Stimulated activated CD4-positive, alpha-beta T cell treated with anti-CD3 and anti-CD28 coated beads, Interleukin-2, amount 100 ng/mL, for 4 hours (primary cell): ENCODE measurements around the gene KCNJ12.
"Not testable (repeated sequence)": the region's sequence is repeated elsewhere in the genome, so short reads cannot be mapped to it uniquely, and the experiment has no call there.

Experiments
- DNase-seq: peaks from one replicate; pipeline ENCODE4 v3.0.0-alpha.2; 2020; ENCODE audit warnings: low read depth

The KCNJ12 gene

GRCh38 chr17:21376081-21376758 lies at the start of gene KCNJ12:
TSS of gene KCNJ12 (plus strand) at chr17:21376357. CDS start at chr17:21415343, 38,986 bp downstream.
- DNase-seq: no peak

GRCh38 chr17:21327921-21328320 lies 48.2 kb upstream of the KCNJ12 start:
- not testable (repeated sequence) for DNase-seq

- not testable (repeated sequence) for DNase-seq
Observed at GRCh38 chr17:21328778-21329177, 47.4 kb upstream of the KCNJ12 start.

DNA sequence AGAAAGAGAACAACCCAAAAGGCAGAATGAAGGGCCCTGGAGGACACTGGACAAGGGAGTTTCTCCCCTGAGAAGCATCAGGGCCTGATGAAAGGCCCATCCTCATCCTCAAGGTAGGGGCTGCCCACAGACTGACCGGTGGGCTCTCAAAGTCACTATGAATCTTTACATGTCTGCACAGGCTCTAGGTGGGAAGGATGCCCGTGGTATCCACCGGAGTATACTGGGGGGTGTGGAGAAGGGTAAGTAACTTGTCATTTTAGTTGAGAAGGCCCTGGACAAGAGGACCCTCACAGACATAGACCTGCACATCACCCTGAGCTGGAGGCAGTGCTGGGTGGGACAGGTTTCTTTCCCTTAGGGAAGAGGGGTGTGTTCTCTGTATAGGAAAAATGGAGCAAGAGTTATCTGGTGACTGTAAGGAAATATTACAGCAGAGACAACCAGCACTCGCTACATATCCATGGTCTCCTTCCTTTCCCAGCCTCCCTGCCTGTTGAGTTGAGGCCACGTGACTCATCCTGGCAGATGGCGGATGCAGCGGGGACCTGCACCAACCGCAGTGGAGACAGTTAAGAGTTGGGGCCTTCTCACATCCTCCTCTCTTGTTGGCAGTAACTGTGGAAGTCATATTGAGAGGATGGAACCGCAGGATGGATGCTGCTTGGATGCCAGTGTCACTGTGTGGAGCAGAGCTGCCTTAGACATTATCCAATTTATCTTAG lies 45.6 kb upstream of the KCNJ12 start:
- no peak for DNase-seq

- not testable (repeated sequence) for DNase-seq
Observed at GRCh38 chr17:21336541-21337294, 39.4 kb upstream of the KCNJ12 start.

GRCh38 chr17:21337981-21338625 lies 38.1 kb upstream of the KCNJ12 start:
- DNase-seq: not testable (repeated sequence)

GRCh38 chr17:21339011-21339410 lies 37.1 kb upstream of the KCNJ12 start:
- no peak for DNase-seq

- not testable (repeated sequence) for DNase-seq
Observed at GRCh38 chr17:21339571-21339970, 36.6 kb upstream of the KCNJ12 start.

DNA sequence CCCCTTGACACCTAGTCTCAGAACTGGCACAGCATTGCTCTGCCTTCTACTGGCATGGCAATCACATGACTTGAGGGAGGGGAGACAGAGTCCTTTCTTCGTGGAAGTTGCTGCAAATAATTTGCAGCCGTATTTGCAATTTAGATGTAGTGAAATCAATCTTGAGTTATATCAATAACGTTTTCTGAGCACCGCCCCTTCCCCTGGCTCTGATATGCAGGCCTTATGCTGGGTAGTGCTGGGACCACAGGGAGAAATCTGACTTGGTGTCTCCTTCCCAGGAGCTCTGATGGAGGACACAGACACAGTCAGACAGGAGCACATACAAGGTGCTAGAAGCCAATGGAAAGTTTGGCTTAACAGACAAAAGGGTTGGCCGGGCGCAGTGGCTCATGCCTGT lies 35.8 kb upstream of the KCNJ12 start:
- DNase-seq: not testable (repeated sequence)

- DNase-seq: not testable (repeated sequence)
Observed at GRCh38 chr17:21341279-21341678, 34.9 kb upstream of the KCNJ12 start.

- DNase-seq: not testable (repeated sequence)
Observed at GRCh38 chr17:21341925-21342540, 34.1 kb upstream of the KCNJ12 start.

GRCh38 chr17:21343061-21343949 lies 32.9 kb upstream of the KCNJ12 start:
- not testable (repeated sequence) for DNase-seq

DNA sequence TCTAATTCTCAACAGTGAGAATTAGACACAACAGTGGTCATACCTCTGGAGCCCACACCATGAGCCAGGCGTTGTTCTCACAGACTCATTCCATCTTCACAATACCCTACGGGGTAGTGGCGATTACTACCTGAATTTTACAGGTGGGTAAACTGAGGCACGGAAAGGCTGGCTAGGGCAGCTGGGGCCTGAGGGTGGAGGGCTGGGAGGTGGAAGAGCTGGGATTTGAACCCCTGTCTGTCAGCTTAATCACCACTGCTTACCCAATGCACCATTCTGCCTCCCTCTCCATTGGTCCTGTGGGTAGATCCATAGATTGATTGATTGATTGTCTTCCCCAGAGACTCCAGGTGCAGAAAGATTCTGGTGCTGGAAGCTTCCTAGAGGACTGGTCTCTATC lies 31.4 kb upstream of the KCNJ12 start:
- not testable (repeated sequence) for DNase-seq

GRCh38 chr17:21345236-21345635 lies 30.9 kb upstream of the KCNJ12 start:
- DNase-seq: no peak

DNA sequence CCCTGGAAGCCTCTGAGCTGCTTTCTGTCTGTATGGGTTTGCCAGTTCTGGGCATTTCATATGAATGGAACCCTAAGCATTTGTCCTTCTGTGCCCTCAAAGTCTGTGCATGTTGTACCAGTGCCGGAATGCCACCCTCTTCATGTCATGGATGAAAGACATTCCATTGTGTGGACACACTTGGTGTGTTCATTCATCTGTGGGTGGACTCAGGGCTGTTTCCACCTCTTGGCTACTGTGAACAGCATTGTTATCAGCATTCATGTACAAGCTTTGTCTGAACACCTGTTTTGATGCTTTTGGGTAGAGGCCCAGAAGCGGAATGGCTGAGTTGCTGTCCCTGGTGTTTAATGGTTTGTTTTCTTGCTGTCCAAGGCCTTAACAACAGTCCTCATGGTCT lies 30.1 kb upstream of the KCNJ12 start:
- DNase-seq: not testable (repeated sequence)

GRCh38 chr17:21346651-21347250 lies 29.4 kb upstream of the KCNJ12 start:
- not testable (repeated sequence) for DNase-seq

DNA sequence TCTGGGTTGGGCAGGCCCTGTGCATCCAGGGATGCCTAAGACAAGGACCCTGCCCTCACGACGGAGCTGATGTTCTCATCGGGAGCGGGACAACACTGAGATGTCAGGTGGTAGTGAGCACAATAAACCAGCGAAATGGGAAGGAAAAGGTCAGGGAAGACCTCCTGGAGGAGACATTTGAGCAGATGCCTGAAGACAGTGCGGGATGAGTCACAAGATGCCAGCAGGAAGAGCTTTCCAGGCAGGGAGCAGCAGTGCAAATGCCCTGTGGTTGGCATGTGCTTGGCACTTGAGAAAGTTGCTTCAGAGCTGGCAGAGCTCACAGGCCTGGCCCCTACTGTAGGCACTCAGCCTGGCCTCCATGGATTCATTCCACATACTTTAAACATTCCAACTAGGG lies 28.5 kb upstream of the KCNJ12 start:
- not testable (repeated sequence) for DNase-seq

DNA sequence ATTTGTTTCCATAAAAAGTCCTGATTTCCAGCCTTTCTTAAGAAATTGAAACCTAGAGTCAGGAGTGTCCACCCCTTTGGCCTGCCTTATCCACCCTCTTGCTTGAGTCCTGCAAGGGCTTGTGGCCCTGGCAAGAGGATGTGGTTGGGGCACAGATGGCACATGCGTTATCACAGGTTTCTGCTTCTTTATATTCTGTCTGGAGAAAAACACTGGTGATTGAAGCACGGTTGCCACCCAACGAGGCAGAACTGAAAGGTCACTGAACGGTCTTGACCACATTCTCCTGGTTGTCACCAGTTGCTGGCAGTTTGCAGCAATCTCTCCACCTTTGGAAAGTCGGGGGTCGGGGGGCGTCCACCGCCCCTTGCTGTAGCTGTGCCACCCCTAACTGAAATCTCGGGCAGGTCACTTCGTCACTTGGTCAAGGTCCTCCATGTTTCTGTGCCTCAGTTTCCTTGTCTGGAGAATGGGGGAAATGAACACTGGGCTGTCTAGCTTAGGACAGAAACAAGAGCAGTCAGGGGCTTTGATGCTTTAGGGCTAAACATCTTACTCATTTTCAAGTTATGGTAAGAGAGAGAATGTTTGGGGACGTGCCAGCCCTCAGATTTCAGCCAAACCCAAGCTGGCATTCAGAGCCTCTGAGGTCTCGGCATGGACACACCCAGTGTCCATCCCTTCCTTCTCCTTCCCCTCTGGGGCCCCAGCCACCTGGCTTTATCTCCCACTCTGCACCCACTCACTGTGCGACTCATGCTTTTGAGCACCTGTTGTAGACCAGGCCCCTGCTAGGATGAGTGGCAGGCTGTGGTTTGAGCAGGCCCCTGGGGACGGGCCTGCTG lies 27.9 kb upstream of the KCNJ12 start:
- not testable (repeated sequence) for DNase-seq

DNA sequence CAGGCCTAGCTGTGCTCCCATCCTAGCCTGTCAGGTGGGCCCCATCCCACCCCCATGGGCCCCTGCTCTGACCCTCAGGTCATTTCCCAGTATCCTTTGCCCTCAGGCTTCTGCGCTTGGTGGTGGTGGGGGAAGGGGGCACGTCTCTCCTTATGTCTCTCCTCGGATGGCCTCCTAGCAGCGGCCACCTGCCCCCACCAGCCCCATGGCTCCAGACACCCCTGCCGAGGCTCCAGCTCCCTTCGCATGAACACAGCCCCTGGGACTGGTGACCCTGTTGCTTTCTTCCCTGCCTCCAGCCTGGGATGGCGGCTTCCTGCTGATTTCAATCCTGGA lies 27.3 kb upstream of the KCNJ12 start:
- not testable (repeated sequence) for DNase-seq
